ENCODE results near the gene ERC2.

DNA sequence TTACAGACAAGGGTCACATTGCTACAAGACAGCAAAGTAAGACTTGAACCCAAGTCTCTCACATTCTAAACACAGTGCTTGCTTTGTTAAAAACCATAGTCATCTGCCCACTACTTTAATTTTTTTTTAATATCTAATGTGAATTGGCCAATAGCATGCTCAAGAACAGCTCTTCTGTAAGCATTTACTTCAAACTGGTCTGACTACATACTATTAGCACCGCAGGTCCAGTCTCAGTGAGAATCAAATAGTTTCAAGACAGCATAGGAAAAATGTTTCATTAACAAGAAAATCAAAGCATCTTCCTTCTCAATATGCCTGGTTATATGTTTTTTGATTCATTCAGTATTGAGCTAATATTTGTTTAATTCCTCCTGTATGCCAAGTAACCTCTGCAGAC lies 419.9 kb downstream of the ERC2 start:
- no peak for TF ChIP-seq EZH2phosphoT487 (IDR thresholded peaks at IDR 0.05; ENCODE audit: borderline replicate concordance, low read depth, low read length)
- TF ChIP-seq CTCF (conservative IDR thresholded peaks at IDR 0.05; ENCODE audit: low read length), result no peak

All from OCI-LY7 (cell line).